HepG2 (cell line): ENCODE results near the gene SLC4A11. TPM values are rescaled to one million over a fixed set of nuclear protein-coding genes. Genes with fewer than 3 reads are reported as not detected.

Experiments used
- GTF2F1 ChIP-seq: fragments of 150-350 bp; IDR thresholded peaks from 2 replicates; pipeline ENCODE4 v1.6.1; 2014; ENCODE audit warnings: low read length
- MAFG ChIP-seq: sonication (generic); formaldehyde crosslinking; IDR thresholded peaks from 2 replicates; pipeline ENCODE4 v1.5.1; 2020; ENCODE audit warnings: mild to moderate bottlenecking, missing genetic modification reagents
- NFAT5 ChIP-seq: sonication (generic); formaldehyde crosslinking; IDR thresholded peaks from 2 replicates; pipeline ENCODE4 v1.4.0; 2020; ENCODE audit warnings: missing genetic modification reagents
- NR0B2 ChIP-seq: sonication (generic); formaldehyde crosslinking; IDR thresholded peaks from 2 replicates; pipeline ENCODE4 v1.4.0; 2020; ENCODE audit warnings: mild to moderate bottlenecking, missing genetic modification reagents
- NR2F1 ChIP-seq, 2 experiments: fragments of 450-650 bp in 1 of 2; formaldehyde crosslinking in 1 of 2; IDR thresholded peaks; 2 replicates each; pipeline versions ENCODE4 v1.5.0 to v1.6.1; 2016 to 2020; ENCODE audit warnings: mild to moderate bottlenecking in 1 of 2, missing compliant biosample characterization in 1 of 2, missing genetic modification reagents in 1 of 2, moderate library complexity in 1 of 2
- PCBP2 ChIP-seq: fragments of 200-400 bp; formaldehyde crosslinking; optimal IDR thresholded peaks from 2 replicates; pipeline ENCODE3; 2018; ENCODE audit warnings: low read length, low read depth; ENCODE audit not compliant: poor library complexity, severe bottlenecking
- RELA ChIP-seq: sonication (generic); formaldehyde crosslinking; IDR thresholded peaks from 2 replicates; pipeline ENCODE4 v1.4.0; 2020; ENCODE audit warnings: missing genetic modification reagents
- SMARCC2 ChIP-seq: fragments of 450-650 bp; IDR thresholded peaks from 2 replicates; pipeline ENCODE4 v1.6.1; 2017; ENCODE audit warnings: antibody characterized with exemption, mild to moderate bottlenecking
- SNAPC5 ChIP-seq: sonication (generic); formaldehyde crosslinking; IDR thresholded peaks from 2 replicates; pipeline ENCODE4 v1.8.1; 2023; ENCODE audit warnings: mild to moderate bottlenecking, missing genetic modification reagents, borderline replicate concordance
- XBP1 ChIP-seq: sonication (generic); formaldehyde crosslinking; IDR thresholded peaks from 2 replicates; pipeline ENCODE4 v1.5.0; 2020; ENCODE audit warnings: missing genetic modification reagents
- ZNF235 ChIP-seq: sonication (generic); formaldehyde crosslinking; IDR thresholded peaks from 2 replicates; pipeline ENCODE4 v1.8.1; 2023; ENCODE audit warnings: mild to moderate bottlenecking, missing genetic modification reagents, borderline replicate concordance
- ZNF280B ChIP-seq: sonication (generic); formaldehyde crosslinking; IDR thresholded peaks from 2 replicates; pipeline ENCODE4 v1.5.0; 2020; ENCODE audit warnings: missing genetic modification reagents, mild to moderate bottlenecking, borderline replicate concordance
- ZNF367 ChIP-seq: sonication (generic); formaldehyde crosslinking; IDR thresholded peaks from 2 replicates; pipeline ENCODE4 v1.4.0; 2020; ENCODE audit warnings: missing genetic modification reagents, borderline replicate concordance
- ZNF576 ChIP-seq: sonication (generic); formaldehyde crosslinking; IDR thresholded peaks from 2 replicates; pipeline ENCODE4 v1.4.0; 2020; ENCODE audit warnings: mild to moderate bottlenecking, missing genetic modification reagents
- ZNF589 ChIP-seq: sonication (generic); formaldehyde crosslinking; conservative IDR thresholded peaks from 2 replicates; pipeline ENCODE4 v1.8.0; 2022; ENCODE audit warnings: mild to moderate bottlenecking, moderate library complexity, missing genetic modification reagents
- ZSCAN25 ChIP-seq: sonication (generic); formaldehyde crosslinking; IDR thresholded peaks from 2 replicates; pipeline ENCODE4 v1.8.0; 2022; ENCODE audit warnings: mild to moderate bottlenecking, missing genetic modification reagents
- polyA plus RNA-seq, 8 experiments: library from polyadenylated mRNA; depleted of rRNA in 3 of 8; stranded (reverse) in 7 of 8; unstranded in 1 of 8; fragments of >200 nt; fragmentation: Illumina TruSeq in 4 of 8; extraction: Trizol in 4 of 8; gene quantifications; 2 replicates each; pipeline versions ENCODE4 v1.2.1 to v1.2.3, GENCODE V29; 2011 to 2016; ENCODE audit warnings: low read depth in 4 of 8, missing spikeins in 1 of 8, mixed read lengths in 1 of 8; ENCODE audit not compliant: insufficient read depth in 1 of 8
- total RNA-seq, 5 experiments: library from RNA; depleted of rRNA; stranded (reverse); fragments of >200 nt; fragmentation: Illumina TruSeq; extraction: Trizol; gene quantifications; 2 replicates each; pipeline ENCODE4 v1.2.3, GENCODE V29; 2016; ENCODE audit warnings: low read depth in 1 of 5
- TF ChIP-seq, protein P1 (sequence below): sonication (generic); formaldehyde crosslinking; IDR thresholded peaks from 2 replicates; pipeline ENCODE4 v1.5.1; 2020; ENCODE audit warnings: missing genetic modification reagents, mild to moderate bottlenecking, borderline replicate concordance
- TF ChIP-seq, protein P2 (sequence below): IDR thresholded peaks from 2 replicates; pipeline ENCODE4 v1.6.1; 2016; ENCODE audit warnings: low read depth, borderline replicate concordance

Gene SLC4A11
- total and polyA plus RNA-seq, 2 of the 13 experiments (the other 11 are each of a cell fraction or from before 2014, with no cell fraction given): 3.9 to 27.0 TPM

GRCh38 chr20:3231889-3232588 is 7.0 kb downstream of the SLC4A11 start (continued):
- no peak for TF ChIP-seq PCBP2
- no peak for TF ChIP-seq MAFG (CRISPR knock-in tag)
- TF ChIP-seq NFAT5 (CRISPR knock-in tag): no peak
- TF ChIP-seq NR2F1 (CRISPR knock-in tag; IDR thresholded peaks at IDR 0.05): peak; percentile 34 to 67; a peak in 3 of 4 replicates
- no peak for TF ChIP-seq ZNF367 (CRISPR knock-in tag)
- TF ChIP-seq NR0B2 (CRISPR knock-in tag): no peak
- TF ChIP-seq ZSCAN25: peak; percentile 67; the same call in 1 of the 2 replicates
- no peak for TF ChIP-seq SNAPC5 (CRISPR knock-in tag)
- no peak for TF ChIP-seq SMARCC2
- TF ChIP-seq RELA (CRISPR knock-in tag): no peak; the same call in 1 of the 2 replicates
- TF ChIP-seq ZNF576 (CRISPR knock-in tag): no peak
- TF ChIP-seq, protein P1, sequence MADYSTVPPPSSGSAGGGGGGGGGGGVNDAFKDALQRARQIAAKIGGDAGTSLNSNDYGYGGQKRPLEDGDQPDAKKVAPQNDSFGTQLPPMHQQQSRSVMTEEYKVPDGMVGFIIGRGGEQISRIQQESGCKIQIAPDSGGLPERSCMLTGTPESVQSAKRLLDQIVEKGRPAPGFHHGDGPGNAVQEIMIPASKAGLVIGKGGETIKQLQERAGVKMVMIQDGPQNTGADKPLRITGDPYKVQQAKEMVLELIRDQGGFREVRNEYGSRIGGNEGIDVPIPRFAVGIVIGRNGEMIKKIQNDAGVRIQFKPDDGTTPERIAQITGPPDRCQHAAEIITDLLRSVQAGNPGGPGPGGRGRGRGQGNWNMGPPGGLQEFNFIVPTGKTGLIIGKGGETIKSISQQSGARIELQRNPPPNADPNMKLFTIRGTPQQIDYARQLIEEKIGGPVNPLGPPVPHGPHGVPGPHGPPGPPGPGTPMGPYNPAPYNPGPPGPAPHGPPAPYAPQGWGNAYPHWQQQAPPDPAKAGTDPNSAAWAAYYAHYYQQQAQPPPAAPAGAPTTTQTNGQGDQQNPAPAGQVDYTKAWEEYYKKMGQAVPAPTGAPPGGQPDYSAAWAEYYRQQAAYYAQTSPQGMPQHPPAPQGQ: peak; percentile 24; the same call in 1 of the 2 replicates
- TF ChIP-seq ZNF235 (CRISPR knock-in tag): no peak
- TF ChIP-seq ZNF280B: peak; percentile 66; the same call in 1 of the 2 replicates
- TF ChIP-seq ZNF589 (CRISPR knock-in tag): no peak
- TF ChIP-seq GTF2F1: no peak
- no peak for TF ChIP-seq XBP1 (CRISPR knock-in tag)
- TF ChIP-seq, protein P2, sequence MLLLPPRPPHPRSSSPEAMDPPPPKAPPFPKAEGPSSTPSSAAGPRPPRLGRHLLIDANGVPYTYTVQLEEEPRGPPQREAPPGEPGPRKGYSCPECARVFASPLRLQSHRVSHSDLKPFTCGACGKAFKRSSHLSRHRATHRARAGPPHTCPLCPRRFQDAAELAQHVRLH (CRISPR knock-in tag): peak; percentile 57; the same call in 1 of the 2 replicates
